PC-3 (cell line): ENCODE results near the gene ELK4.

ENCODE experiments used
- CTCF ChIP-seq: fragments of 300-600 bp; sonication (generic); conservative IDR thresholded peaks from 2 replicates; pipeline ENCODE4 v1.5.1; 2017; ENCODE audit warnings: antibody characterized with exemption, low read depth, mild to moderate bottlenecking, low read length
- EZH2 ChIP-seq: fragments of 300-600 bp; sonication (generic); IDR thresholded peaks from one replicate; pipeline ENCODE4 v1.6.1; 2017; ENCODE audit warnings: antibody characterized with exemption, mild to moderate bottlenecking, low read length; ENCODE audit not compliant: unreplicated experiment

GRCh38 chr1:205630241-205630640 is 1.6 kb downstream of the ELK4 start:
- TF ChIP-seq CTCF = no peak
- no peak for TF ChIP-seq EZH2
